WTC11 (cell line): ENCODE results near the gene PRXL2C. TPM values are rescaled to one million over a fixed set of nuclear protein-coding genes. Genes with fewer than 3 reads are reported as not detected.
"Not testable (repeated sequence)": the region's sequence is repeated elsewhere in the genome, so short reads cannot be mapped to it uniquely, and the experiment has no call there.

ENCODE experiments used
- ATAC-seq: fragments of 200-7000 bp; cut with Tn5 transposase; 2 replicates; pipeline ENCODE4 v1.10.0; 2021; ENCODE audit warnings: mild to moderate bottlenecking, moderate library complexity
- CTCF ChIA-PET: fragments of 300-600 bp; sonication (Branson Sonifier 250); formaldehyde crosslinking; loops from one replicate; lab custom pipeline; 2021; ENCODE audit warnings: antibody characterized with exemption; lab: Charles Lee
- POLR2A ChIA-PET: fragments of 350-600 bp; sonication (Branson Sonifier 250); formaldehyde crosslinking; loops from one replicate; lab custom pipeline; 2021; ENCODE audit warnings: antibody characterized with exemption; lab: Charles Lee
- DNase-seq: peaks from one replicate; pipeline ENCODE4 v3.0.0; 2021; ENCODE audit warnings: low spot score
- H3K27ac Mint-ChIP-seq: 2 replicates; pipeline ENCODE4 v1.8.0; 2021; ENCODE audit warnings: mixed read lengths
- H3K27me3 Mint-ChIP-seq: 2 replicates; pipeline ENCODE4 v1.8.0; 2021; ENCODE audit warnings: low read depth, mild to moderate bottlenecking, moderate library complexity, mixed read lengths
- H3K36me3 Mint-ChIP-seq: 2 replicates; pipeline ENCODE4 v1.8.0; 2021; ENCODE audit warnings: mixed read lengths
- H3K4me1 Mint-ChIP-seq: 2 replicates; pipeline ENCODE4 v1.8.0; 2022; ENCODE audit warnings: mixed read lengths
- H3K4me3 Mint-ChIP-seq: 2 replicates; pipeline ENCODE4 v1.8.0; 2021; ENCODE audit warnings: mild to moderate bottlenecking, moderate library complexity, mixed read lengths
- H3K9me3 Mint-ChIP-seq: 2 replicates; pipeline ENCODE4 v1.8.0; 2021; ENCODE audit warnings: mixed read lengths
- ARID4B ChIP-seq: sonication (generic); formaldehyde crosslinking; IDR thresholded peaks from 2 replicates; pipeline ENCODE4 v1.8.0; 2023; ENCODE audit warnings: missing genetic modification reagents, mild to moderate bottlenecking, borderline replicate concordance
- ATF1 ChIP-seq: sonication (generic); formaldehyde crosslinking; IDR thresholded peaks from 2 replicates; pipeline ENCODE4 v1.8.1; 2023; ENCODE audit warnings: mild to moderate bottlenecking, moderate library complexity, missing genetic modification reagents
- CTCF ChIP-seq: fragments of 200-600 bp; IDR thresholded peaks from 2 replicates; pipeline ENCODE4 v1.8.0; 2022; ENCODE audit warnings: antibody characterized with exemption
- E2F4 ChIP-seq: sonication (generic); formaldehyde crosslinking; IDR thresholded peaks from 2 replicates; pipeline ENCODE4 v1.8.1; 2022; ENCODE audit warnings: low read depth, mild to moderate bottlenecking, moderate library complexity, missing genetic modification reagents, borderline replicate concordance
- ESRRA ChIP-seq: sonication (generic); formaldehyde crosslinking; IDR thresholded peaks from 2 replicates; pipeline ENCODE4 v1.8.1; 2022; ENCODE audit warnings: mild to moderate bottlenecking, missing genetic modification reagents, borderline replicate concordance
- GABPB1 ChIP-seq: sonication (generic); formaldehyde crosslinking; IDR thresholded peaks from 2 replicates; pipeline ENCODE4 v1.8.1; 2023; ENCODE audit warnings: mild to moderate bottlenecking, missing genetic modification reagents
- NFATC4 ChIP-seq: fragments of 250-450 bp; sonication (Bioruptor Pico); IDR thresholded peaks from 2 replicates; pipeline ENCODE4 v1.9.0; 2021; ENCODE audit warnings: mild to moderate bottlenecking
- NFYB ChIP-seq: sonication (generic); formaldehyde crosslinking; conservative IDR thresholded peaks from 2 replicates; pipeline ENCODE4 v1.8.0; 2022; ENCODE audit warnings: low read depth, missing genetic modification reagents
- NR1H2 ChIP-seq: sonication (generic); formaldehyde crosslinking; IDR thresholded peaks from 2 replicates; pipeline ENCODE4 v1.9.0; 2021; ENCODE audit warnings: mild to moderate bottlenecking, moderate library complexity, missing genetic modification reagents
- NR2C2 ChIP-seq: sonication (generic); formaldehyde crosslinking; IDR thresholded peaks from 2 replicates; pipeline ENCODE4 v1.8.0; 2022; ENCODE audit warnings: mild to moderate bottlenecking, missing genetic modification reagents
- RORB ChIP-seq: fragments of 250-450 bp; sonication (Bioruptor Pico); IDR thresholded peaks from 2 replicates; pipeline ENCODE4 v1.9.0; 2021; ENCODE audit warnings: mild to moderate bottlenecking
- SMAD3 ChIP-seq: sonication (generic); formaldehyde crosslinking; IDR thresholded peaks from 2 replicates; pipeline ENCODE4 v1.8.0; 2022; ENCODE audit warnings: missing genetic modification reagents, mild to moderate bottlenecking, borderline replicate concordance
- SMAD4 ChIP-seq: sonication (generic); formaldehyde crosslinking; IDR thresholded peaks from 2 replicates; pipeline ENCODE4 v1.8.0; 2022; ENCODE audit warnings: mild to moderate bottlenecking, missing genetic modification reagents
- SOX15 ChIP-seq: fragments of 250-450 bp; sonication (Bioruptor Pico); IDR thresholded peaks from 2 replicates; pipeline ENCODE4 v1.9.0; 2021; ENCODE audit warnings: mild to moderate bottlenecking
- SP1 ChIP-seq: sonication (generic); formaldehyde crosslinking; conservative IDR thresholded peaks from 2 replicates; pipeline ENCODE4 v1.8.1; 2022; ENCODE audit warnings: missing genetic modification reagents
- ZMAT4 ChIP-seq: fragments of 250-450 bp; sonication (Bioruptor Pico); IDR thresholded peaks from 2 replicates; pipeline ENCODE4 v1.9.0; 2021; ENCODE audit warnings: mild to moderate bottlenecking
- ZNF121 ChIP-seq: sonication (generic); formaldehyde crosslinking; IDR thresholded peaks from 2 replicates; pipeline ENCODE4 v1.8.0; 2023; ENCODE audit warnings: missing genetic modification reagents
- ZNF138 ChIP-seq: sonication (generic); formaldehyde crosslinking; conservative IDR thresholded peaks from 2 replicates; pipeline ENCODE4 v1.8.1; 2022; ENCODE audit warnings: mild to moderate bottlenecking, moderate library complexity, missing genetic modification reagents
- ZSCAN18 ChIP-seq: fragments of 250-450 bp; sonication (Bioruptor Pico); IDR thresholded peaks from 2 replicates; pipeline ENCODE4 v2.1.2; 2022; ENCODE audit warnings: mild to moderate bottlenecking, moderate library complexity
- total RNA-seq: library from RNA; stranded (reverse); gene quantifications from 3 replicates; pipeline ENCODE4 v1.2.3, GENCODE V29; 2021

Gene PRXL2C
- total RNA-seq, 1 experiment from 2014 or later: 7.5 TPM

- DNase-seq: no peak
- ATAC-seq: no peak
- POLR2A ChIA-PET: no interaction called here
- Mint-ChIP-seq H3K27me3 (no peaks in the 10 kb centered on the region), H3K4me3 (no peak overlapping the region)
- TF ChIP-seq NFYB (no peak), SP1 (no peak), NFATC4 (CRISPR knock-in tag) (no peak), RORB (CRISPR knock-in tag) (no peak), ESRRA (CRISPR knock-in tag) (no peak), ZNF138 (CRISPR knock-in tag) (no peak), GABPB1 (CRISPR knock-in tag) (no peak), ARID4B (no peak), ZSCAN18 (CRISPR knock-in tag) (no peak), NR2C2 (CRISPR knock-in tag) (no peak), SMAD3 (no peak), ATF1 (CRISPR knock-in tag) (no peak), E2F4 (no peak)
- TF ChIP-seq, all 79 proteins: peak for 0
- CTCF ChIA-PET: interaction anchor here (1.4 kb wide), 1 partner anchor 187 kb away, joined by 3 read pairs; no protein-coding TSS in a partner anchor
- H3K36me3 Mint-ChIP-seq: no peaks in the 10 kb centered on the region
- H3K9me3 Mint-ChIP-seq: no peaks in the 10 kb centered on the region
- H3K27ac Mint-ChIP-seq: no peak overlapping the region
- H3K4me1 Mint-ChIP-seq: peaks cover 3% of the 10 kb centered on the region; the same call in 1 of the 2 replicates
These were observed 18.7 kb downstream of the PRXL2C start for GRCh38 chr9:96636368-96636767.

GRCh38 chr9:96633579-96633978 lies 21.5 kb downstream of the PRXL2C start:
- H3K27ac Mint-ChIP-seq, H3K36me3 Mint-ChIP-seq, H3K4me1 Mint-ChIP-seq, H3K9me3 Mint-ChIP-seq, POLR2A ChIA-PET, ATAC-seq, H3K4me3 Mint-ChIP-seq, CTCF ChIA-PET, DNase-seq, H3K27me3 Mint-ChIP-seq: not testable (repeated sequence)
- peak; percentile 16; the same call in 1 of the 2 replicates for TF ChIP-seq ZNF121 (CRISPR knock-in tag)

- no peak for ATAC-seq
- POLR2A ChIA-PET: no interaction called here
- no peak overlapping the region for H3K4me3 Mint-ChIP-seq
These were observed 28.2 kb downstream of the PRXL2C start for GRCh38 chr9:96626912-96627311.

More at GRCh38 chr9:96626912-96627311, 28.2 kb downstream of the PRXL2C start:
- Mint-ChIP-seq H3K9me3 (no peaks in the 10 kb centered on the region), H3K27ac (0 out of 2 replicates have a peak overlapping the region, but pooled peaks have one; percentile 38), H3K4me1 (peaks cover 7% of the 10 kb centered on the region), H3K36me3 (no peaks in the 10 kb centered on the region), H3K27me3 (no peaks in the 10 kb centered on the region)
- TF ChIP-seq ZMAT4 (no peak), CTCF (no peak), NR1H2 (CRISPR knock-in tag) (no peak), SMAD4 (CRISPR knock-in tag) (no peak), SOX15 (no peak)
- CTCF ChIA-PET: no interaction called here
- no peak for DNase-seq
